NOMO-1 treated with DMSO at 0.1 percent for 48 hours (cell line): ENCODE measurements around the gene CTXN1.
"Not testable (repeated sequence)": the region's sequence is repeated elsewhere in the genome, so short reads cannot be mapped to it uniquely, and the experiment has no call there.

ENCODE experiments used
- DNase-seq: peaks from one replicate; lab custom pipeline; 2025; ENCODE audit not compliant: unreplicated experiment; lab: John Stamatoyannopoulos, UW

Gene CTXN1

DNA sequence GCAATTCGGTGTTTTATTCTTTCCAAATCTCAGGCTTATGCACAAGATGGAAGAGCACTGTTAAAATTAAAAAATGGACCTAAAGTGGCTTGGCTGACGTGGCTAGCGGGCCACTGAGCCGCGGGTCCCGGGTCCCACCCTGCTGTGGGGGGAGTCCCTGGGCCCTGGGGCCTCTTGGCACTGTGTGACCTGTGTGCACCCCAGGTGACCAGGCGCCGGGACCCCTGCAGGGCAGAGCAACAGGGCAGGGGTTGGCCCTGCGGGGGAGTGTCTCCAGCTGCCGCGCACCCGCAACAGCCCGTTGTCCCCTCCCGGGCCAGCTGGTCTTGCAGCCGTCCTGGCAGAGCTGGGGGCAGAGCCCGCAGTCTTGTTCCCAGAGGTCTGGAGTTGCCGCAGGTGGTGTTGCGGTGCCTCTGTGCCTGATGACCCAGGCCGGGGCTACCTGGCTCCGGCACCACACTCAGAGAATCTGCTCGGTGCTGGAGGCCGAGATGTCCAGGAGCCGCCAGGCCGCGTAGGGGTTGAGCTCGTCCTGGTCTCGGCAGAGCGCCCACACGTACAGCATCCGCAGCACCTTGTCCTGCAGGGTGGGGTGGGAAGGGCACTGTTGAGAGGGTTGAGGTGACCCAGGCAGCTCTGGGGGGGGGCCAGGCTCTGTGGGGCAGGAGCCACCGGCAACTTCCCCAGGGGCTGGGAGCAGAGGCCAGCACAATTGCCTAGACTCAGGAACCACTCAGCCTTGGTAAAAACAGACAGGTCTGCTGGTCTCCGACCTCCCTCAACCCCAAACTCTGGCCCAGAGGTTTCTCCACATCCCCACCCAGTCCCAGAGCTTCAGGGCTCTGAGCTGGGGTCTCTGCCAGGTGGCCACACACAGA is 1.0 kb upstream of the CTXN1 start:
- no peak for DNase-seq

DNA sequence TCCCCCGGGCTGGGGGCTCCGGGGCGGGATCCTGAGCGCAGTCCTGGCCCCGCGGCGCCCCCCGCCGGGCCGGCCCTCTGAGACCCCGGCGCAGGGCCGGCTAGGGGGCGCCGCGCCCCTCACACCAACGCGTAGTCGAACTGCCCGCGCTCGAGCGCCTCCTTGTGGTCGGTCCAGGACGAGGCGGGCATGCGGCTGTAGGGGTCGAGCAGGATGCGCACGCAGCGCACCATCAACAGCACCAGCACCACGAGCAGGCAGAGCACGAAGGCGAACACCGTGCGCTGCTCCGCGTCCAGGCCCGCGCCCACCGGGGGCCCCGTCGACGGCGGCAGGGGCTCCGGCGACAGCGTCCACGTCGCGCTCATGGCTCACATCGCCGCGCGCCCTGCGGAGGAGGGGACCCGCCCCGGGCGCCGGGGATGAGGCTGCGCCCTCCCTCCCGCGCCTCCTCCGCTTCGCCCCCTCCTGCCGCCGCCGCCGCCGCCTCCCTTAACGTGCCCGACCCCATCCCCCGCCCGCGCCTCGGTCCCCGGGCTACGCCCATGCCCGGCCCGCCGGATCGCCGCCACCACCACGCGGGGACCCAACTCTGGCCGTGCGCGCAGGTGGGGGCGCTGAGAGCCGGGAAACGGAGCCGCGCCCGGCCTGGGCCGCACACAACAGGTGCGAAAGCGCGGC is 624 bp downstream of the CTXN1 start:
- DNase-seq, result peak; percentile 64

DNA sequence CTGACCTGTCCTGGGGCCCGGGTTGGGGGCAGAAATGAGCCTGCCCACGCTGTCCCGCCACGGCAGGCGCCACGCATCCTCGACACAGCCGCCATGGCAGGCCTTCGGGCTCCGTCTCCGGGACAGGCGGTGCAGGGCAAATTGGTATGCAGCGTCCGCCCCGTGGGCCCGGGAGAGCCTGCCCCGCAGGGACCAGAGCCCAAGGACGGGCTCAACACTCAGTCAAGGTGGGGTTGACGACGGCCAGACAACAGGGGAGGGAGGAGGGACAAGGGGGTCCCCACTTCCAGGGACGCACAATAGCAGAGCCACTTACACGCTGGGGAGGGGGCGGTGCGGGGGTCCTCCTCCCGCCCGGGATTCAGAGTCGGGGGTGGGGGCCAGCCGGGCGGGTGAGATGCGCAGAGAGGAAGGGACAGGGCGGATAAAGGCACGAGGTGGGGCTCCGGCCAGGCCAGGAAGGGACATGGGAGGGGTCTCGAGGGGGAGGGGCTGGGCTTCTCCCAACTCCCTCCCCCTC is 1.2 kb downstream of the CTXN1 start:
- no peak for DNase-seq

DNA sequence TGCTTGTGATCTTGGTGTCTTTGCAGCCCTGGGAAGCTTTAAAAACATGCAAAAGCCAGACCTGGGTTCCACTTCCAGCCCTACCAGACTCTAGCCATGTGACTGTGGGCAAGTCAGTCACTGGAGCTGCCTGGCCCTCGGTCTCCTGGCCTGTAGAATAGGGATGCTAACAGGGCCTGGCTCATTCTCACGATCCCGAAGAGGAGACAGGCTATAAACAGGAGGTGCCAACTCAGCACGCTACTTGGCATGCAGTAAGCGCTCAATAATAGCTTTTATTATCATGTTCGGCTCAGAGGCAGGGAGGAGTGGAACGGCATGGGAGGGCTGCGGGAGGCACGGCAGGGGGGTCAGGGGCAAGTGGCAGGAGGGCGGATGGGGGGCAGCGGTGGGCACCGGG is 1.7 kb downstream of the CTXN1 start:
- no peak for DNase-seq

DNA sequence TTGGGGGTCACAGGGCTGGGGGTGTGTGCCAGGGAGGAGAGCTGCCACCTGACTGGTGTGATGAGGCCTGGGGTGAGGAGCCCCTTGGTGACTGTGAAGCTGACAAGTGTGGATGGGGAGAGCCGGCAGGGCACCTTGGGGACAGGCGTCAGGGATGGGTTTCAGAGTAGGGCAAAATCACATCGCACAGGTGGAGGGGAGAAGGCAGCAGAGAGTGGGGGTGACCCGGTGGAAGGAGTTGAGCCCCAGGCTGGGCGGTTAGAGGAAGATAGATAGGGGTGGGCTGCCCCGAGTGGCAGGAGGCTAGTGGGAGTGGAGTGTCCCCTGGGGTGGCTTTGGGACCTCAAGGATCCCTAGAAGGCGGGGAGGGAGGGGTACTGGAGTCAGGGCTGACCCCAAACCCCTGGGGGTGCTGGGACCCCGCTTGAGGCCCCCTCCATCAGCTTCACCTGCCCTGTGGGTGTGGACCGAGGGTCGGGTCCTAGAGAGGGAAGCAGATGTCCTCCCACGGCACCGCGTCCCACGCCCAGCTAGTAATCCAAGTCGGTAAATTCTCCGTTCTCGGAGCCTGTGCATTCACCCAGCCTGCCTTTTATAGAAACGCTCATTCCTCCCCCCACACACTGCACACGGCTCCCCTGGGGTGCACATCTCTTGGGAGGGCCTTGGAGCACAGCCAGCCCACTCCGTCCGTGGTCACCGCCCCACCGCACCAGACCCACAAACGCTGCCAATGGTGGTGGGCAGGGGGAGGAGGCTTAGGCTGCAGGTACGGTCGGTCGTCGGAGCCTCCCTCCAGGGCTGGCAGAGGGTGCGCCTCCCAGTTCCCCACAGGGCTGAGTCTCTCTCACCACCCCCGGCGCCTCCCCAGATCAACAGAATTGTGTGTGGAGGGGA is 2.4 kb downstream of the CTXN1 start:
- no peak for DNase-seq

DNA sequence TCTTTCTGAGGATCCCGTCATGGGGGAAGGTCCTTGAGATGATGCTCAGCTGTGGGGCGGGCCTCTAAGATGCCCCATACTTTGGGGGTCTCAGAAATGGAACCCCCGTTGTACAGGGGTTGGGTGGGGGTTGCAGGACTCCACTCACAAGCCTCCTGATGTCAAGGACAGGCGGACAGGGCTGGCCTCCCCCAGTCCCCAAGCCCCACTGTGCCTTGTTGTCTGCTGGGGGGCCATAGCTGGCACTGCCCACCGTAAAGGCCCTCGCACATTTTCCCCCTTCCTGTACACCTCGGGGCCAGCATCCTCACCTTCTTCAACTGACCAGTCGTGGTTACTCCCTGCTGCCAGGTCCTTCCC is 3.1 kb downstream of the CTXN1 start:
- DNase-seq, result no peak

DNA sequence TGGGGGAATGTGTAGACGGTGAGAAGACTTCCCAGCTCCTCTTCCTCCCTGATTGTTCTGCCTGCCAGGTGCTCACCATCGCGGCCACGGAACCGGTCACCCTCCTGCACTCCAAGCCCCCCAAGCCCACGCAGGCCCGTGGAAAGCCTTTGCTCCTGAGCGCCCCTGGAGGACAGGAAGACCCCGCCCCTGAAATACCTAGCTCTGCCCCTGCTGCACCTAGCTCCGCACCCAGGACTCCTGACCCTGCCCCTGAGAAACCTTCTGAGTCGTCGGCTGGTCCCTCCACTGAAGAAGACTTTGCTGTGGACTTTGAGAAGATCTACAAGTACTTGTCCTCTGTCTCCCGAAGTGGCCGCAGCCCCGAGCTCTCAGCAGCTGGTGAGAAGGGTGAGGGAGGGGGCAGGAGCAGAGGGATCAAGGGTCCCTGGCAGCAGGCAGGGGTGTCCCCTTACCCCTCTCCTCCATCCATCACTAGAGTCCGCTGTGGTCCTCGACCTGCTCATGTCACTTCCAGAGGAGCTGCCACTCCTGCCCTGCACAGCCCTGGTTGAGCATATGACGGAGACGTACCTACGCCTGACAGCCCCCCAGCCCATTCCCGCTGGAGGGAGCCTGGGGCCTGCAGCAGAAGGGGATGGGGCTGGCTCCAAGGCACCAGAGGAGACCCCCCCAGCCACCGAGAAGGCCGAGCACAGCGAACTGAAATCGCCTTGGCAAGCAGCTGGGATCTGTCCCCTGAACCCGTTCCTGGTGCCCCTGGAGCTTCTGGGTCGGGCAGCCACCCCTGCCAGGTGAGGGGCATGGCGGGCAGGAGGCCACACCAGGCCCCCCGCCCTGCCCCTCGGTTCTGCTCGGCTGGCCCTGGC is 3.7 kb downstream of the CTXN1 start:
- no peak for DNase-seq

DNA sequence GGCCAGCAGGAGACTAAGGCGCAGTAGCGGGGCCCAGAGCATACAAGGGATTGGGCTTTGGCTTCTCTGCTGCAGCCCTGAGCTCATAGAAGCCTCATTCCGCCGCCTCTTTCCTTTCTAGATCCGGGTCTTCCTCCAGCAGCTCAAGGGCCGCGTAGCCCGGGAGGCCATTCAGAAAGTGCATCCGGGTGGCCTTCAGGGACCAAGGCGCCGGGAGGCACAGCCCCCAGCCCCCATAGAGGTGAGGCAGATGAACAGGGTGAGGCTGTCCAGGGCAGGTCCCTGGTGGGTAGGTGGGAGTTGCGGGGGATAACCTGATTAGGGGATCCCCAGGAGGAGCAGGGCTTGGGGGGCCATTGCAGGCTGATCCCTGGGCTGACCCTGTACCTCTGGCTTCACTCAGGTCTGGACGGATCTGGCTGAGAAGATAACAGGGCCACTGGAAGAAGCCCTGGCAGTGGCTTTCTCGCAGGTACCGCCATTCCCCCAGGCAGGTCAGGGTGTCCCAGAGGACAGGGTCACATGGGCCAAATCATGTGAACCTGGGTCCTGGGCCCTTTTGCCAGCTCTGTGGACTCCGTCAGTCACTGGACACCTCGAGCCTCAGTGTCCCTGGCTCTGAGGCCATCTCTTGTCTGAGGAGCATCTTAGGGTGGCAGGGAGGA is 4.5 kb downstream of the CTXN1 start:
- no peak for DNase-seq

DNA sequence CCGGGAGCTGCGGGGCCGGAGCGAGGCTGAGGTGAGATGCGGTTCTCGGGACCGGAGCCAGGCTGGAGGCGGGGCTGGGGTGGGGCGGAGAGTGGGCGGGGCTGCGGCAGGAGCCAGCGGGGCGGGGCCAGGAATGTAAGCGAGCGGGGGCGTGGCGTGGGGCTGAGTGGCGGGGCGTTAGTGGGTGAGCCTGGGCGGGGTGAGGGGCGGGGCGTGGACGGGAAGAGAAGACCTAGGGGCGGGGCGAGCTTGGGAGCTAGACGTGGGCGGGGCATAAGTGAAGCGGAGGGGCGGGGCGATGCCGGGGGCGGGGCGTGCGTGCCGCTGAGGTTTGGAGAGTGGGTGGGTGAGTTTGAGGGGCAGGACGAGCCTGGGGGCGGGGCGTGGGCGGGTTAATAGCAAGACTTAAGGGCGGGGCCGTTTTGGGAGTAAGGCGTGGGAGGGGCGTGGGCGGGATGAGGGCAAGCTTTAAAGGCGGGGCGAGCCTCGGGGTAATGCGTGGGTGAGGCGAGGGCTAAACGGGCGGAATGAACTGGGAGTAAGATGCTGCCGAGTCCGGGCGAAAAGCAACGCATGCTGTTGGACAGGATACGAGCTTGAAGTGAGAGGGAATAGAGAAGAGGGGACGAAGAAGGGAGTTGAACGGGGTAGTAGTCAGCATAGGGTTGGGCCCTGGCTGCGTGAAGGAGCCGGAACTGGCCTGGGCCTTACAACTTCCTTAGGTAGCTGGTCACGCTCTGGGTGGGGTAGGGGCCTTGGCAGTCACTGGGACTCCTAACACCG is 5.2 kb downstream of the CTXN1 start:
- DNase-seq, result peak; percentile 96

DNA sequence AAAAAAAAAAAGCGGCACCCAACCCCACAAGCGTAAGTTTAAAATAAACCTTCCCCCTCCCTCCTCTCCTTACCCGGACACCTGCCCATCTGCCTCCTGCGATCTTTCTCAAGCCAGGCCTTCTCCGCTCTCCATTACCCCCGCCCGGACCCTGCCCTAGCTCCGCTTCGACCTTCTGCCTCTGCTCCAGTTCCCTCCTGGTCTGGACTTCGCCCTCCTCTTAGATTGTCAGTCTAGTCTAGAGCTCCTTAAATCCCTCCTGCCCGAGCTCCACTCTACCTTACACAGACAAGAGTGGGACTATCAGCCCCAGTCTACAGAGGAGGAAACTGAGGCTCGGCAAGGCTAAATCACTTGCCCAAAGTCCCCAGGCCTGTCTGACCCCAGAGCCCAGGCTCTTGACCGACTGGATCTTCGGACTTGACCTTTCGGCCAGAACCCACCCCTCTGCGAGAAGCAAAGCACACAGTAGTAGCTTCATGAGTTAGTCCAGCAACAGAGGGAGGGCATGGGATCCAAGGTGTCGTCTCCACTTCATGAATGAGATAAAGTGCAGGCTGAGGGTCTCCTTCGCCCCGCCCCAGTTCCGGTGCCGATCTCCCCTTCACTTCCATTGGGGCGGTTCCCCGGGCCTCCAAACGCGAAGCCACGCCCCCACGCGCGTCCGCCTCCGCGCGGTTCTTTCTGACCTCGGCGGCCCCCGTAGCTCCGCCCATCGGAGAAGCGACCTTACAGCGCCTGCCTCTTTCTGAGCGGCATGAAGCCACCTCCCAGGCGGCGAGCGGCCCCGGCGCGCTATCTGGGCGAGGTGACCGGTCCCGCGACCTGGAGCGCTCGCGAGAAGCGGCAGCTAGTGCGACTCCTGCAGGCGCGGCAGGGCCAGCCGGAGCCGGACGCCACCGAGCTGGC is 6.1 kb downstream of the CTXN1 start, which contains the start of gene SNAPC2:
Gene SNAPC2 (plus strand): TSS at position 729 of the 909 bp plus-strand sequence. CDS start 29 bp downstream, at position 758.
- peak; percentile 85 for DNase-seq

DNA sequence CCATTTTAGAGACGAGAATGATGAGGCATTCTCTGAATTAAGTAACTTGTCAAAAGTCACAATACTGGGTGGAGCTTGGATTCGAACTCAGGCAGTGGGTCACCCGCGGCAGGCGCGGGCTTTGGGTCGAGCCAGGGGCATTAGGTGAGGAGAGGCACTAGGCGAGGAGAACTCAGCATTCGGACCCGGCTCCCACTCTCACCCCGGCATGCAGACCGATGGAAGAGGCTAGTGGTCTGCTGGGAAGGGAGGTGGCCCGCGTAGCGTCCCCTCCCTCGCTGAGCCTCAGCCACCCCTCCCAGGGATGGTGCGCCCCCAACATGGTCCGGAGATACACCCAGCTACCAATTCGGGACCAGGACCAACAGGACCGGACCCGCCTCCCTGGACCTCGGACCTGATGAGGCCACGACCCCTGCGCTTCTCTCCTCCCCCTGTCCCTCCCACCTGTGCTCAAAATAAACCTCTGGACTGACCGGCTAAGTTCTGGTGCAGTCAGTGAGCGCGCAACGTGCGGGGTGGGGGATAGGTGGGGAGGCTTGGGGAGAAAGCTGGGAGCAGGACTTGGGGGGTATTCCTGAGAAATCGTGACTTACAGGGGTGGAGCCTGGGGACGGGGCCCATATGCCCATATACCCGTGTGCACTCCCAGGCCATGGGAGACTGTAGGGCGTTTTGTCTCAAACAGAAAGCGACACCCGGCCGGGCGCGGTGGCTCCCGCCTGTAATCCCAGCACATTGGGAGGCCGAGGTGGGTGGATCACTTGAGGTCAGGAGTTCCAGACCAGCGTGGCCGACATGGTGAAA is 7.1 kb downstream of the CTXN1 start:
- DNase-seq, result no peak

DNA sequence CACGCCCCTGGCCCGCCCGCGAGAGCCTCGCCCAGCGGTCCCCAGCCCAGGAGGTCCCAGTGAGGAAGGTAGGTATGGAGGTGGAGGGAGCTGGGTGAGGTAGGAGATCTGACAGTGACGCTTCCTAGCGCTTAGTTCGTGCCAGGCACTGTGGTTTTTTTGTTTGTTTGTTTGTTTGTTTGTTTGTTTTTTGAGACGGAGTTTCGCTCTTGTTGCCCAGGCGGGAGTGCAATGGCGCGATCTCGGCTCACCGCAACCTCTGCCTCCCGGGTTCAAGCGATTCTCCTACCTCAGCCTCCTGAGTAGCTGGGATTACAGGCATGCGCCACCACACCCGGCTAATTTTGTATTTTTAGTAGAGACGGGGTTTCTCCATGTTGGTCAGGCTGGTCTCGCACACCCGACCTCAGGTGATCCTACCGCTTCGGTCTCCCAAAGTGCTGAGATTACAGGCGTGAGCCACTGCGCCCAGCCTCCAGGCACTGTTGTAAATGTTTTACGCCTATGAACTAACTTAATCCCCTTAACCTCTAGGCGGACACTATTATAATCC is 7.8 kb downstream of the CTXN1 start:
- not testable (repeated sequence) for DNase-seq

DNA sequence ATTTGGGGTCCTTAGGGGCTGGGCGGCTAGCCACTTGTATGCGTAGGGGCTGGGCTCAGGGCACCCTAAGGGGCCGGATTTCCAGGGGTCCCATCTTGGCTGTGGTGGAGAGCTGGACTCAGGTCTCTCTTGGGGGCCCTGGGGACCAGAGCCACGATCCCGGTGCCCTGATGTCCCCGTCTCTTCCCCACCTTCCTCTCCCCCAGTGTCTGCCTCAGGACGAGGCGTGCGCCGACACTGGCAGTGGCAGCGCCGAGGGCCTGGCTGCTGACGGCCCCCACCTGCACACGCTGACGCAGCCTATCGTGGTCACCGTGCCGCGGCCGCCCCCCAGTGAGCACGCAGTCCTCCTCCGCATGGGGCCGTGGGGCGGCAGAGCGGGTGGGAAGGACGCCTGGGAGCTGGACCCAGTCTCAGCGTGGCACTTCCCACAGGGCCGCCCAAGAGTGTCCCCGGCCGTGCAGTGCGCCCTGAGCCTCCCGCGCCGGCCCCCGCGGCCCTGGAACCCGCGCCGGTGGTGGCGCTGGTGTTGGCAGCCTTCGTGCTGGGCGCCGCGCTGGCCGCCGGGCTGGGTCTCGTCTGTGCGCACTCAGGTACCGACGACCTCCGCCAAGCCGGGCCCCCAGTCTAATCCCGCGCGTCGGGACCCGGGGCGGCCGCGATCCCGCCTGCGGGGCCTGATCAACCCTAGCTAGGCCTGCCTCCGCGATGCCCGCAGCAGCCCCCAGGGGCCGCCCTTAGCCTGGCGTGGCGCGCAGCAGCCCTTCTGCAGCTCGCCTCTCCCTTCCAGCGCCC is 8.5 kb downstream of the CTXN1 start:
- DNase-seq, result peak; percentile 44

DNA sequence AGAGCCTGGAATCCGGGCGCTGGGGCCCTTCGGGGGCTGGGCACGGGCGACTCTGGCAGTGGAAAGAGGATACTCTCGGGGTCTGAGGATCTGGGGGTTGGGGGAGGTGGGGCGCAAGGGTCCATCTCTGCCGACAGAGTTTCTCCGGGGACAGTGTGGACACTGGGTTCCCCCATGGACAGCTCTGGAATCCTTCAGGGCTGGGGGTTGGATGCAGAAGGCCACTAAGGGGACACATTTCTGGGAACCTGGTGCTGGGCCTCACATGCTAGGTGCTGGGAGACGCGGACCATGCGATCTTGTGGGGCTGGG is 9.0 kb downstream of the CTXN1 start:
- no peak for DNase-seq

DNA sequence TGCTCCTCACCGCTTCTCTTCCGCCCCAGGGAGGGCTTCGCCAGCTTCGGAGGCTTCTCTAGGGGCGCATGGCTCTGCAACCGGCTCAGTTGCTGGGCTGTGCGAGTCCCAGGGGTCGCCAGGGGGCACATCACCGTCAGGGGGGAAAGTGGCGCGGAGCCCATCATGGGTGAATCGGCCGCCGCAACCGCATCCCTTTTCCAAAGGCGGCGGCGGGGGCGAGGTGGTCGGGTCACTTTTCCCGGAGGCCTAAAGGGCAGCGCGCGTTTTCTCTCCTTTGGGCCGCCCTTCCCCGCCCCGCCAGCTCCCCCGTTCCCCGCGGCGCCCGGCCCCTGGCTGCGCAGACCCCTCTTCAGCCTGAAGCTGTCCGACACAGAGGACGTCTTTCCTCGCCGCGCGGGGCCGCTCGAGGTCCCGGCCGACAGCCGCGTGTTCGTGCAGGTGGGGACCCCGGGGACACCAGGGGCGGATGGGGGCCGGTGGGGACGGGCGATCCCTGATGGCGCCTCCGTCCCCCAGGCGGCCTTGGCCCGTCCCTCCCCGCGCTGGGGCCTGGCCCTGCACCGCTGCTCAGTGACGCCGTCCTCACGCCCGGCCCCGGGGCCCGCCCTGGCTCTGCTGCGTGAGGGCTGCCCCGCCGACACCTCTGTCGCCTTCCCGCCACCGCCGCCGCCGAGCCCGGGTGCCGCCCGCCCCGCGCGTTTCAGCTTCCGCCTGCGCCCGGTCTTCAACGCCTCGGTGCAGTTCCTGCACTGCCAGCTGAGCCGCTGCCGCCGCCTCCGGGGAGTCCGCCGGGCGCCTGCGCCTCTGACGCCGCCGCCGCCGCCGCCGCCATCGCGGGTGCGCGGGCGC is 9.6 kb downstream of the CTXN1 start:
- DNase-seq, result peak; percentile 33
